Upper lobe of left lung (tissue), 6 donors: Measurements from ENCODE around the gene DYNC1LI1. TPM values are rescaled to one million over a fixed set of nuclear protein-coding genes. Genes with fewer than 3 reads are reported as not detected.

Experiments
- ATAC-seq, 2 donors: fragments of 200-7000 bp; cut with Tn5 transposase; one replicate each; pipeline ENCODE4 v1.9.1; 2022; ENCODE audit warnings: mild to moderate bottlenecking in 2 of 2, moderate library complexity in 2 of 2; ENCODE audit not compliant: low FRiP score in 2 of 2
- DNase-seq, 2 donors: peaks; one replicate each; pipeline ENCODE4 v3.0.0-alpha.2; 2019 to 2020
- H3K27ac ChIP-seq, 4 donors: fragments of 200-600 bp; sonication (generic); one replicate each; pipeline ENCODE4 v1.5.1; 2016 to 2019
- H3K27me3 ChIP-seq, 4 donors: fragments of 200-600 bp; sonication (generic); one replicate each; pipeline ENCODE4 v1.5.1; 2017 to 2019
- H3K36me3 ChIP-seq, 4 donors: fragments of 200-600 bp; sonication (generic); one replicate each; pipeline ENCODE4 v1.5.1; 2016 to 2019
- H3K4me1 ChIP-seq, 4 donors: fragments of 200-600 bp; sonication (generic); one replicate each; pipeline ENCODE4 v1.5.1; 2018 to 2019
- H3K4me3 ChIP-seq, 4 donors: fragments of 200-600 bp; sonication (generic); one replicate each; pipeline ENCODE4 v1.5.1; 2017 to 2019; ENCODE audit warnings: mild to moderate bottlenecking in 2 of 4, moderate library complexity in 1 of 4
- H3K9me3 ChIP-seq, 4 donors: fragments of 200-600 bp; sonication (generic); one replicate each; pipeline ENCODE4 v1.5.1; 2018 to 2019
- EP300 ChIP-seq, 4 donors: sonication (generic); formaldehyde crosslinking; IDR thresholded peaks; one replicate each; pipeline ENCODE4 v1.5.1; 2017; ENCODE audit warnings: antibody characterized with exemption in 4 of 4, control low read depth in 2 of 4
- POLR2A ChIP-seq, 4 donors: fragments of 450-650 bp; IDR thresholded peaks; one replicate each; pipeline ENCODE4 v1.5.1; 2016 to 2017; ENCODE audit warnings: antibody characterized with exemption in 4 of 4, mild to moderate bottlenecking in 2 of 4
- POLR2AphosphoS5 ChIP-seq, 2 donors: sonication (generic); formaldehyde crosslinking; IDR thresholded peaks; one replicate each; pipeline ENCODE4 v1.5.1; 2017; ENCODE audit warnings: antibody characterized with exemption in 2 of 2
- WGBS, 2 donors: methylation state at CpG; one replicate each; pipeline ENCODE4 v1.1.5; 2017 to 2018; 5-methylcytosine and 5-hydroxymethylcytosine counted together
- small RNA-seq, 4 donors: library from RNA; depleted of rRNA; stranded (forward); fragments of <200 nt; gene quantifications; one replicate each; pipeline ENCODE3, GENCODE V24; 2016
- total RNA-seq, 6 donors: library from RNA; depleted of rRNA in 4 of 6; stranded (reverse); fragments of >200 nt in 4 of 6; gene quantifications; one replicate each; pipeline versions ENCODE4 v1.1.0 to v1.2.1, GENCODE V29; 2016 to 2021
- TF ChIP-seq, protein P1 (sequence below), 6 experiments: fragments of 450-650 bp in 4 of 6; fragments of 200-600 bp in 2 of 6; sonication (generic) in 2 of 6; IDR thresholded peaks; one replicate each; pipeline ENCODE4 v1.5.1; 2016 to 2019; ENCODE audit warnings: antibody characterized with exemption in 6 of 6
- donor health status: DM: no; HTN: no; CAD: no; lungs with moderate emphysema.
- donor health status: DM: no; HTN: yes; CAD: no; lungs with severe emphysema.

Gene DYNC1LI1
- total RNA-seq, 6 donors from 2014 or later: 16.8 to 42.0 (median 33.8) TPM

- WGBS, 2 donors: 100% methylated on average over 1 of the region's 1 CpG
- no peak for ATAC-seq
These were observed 90.1 kb downstream of the DYNC1LI1 start for GRCh38 chr3:32480604-32481003.

More at GRCh38 chr3:32480604-32481003, 90.1 kb downstream of the DYNC1LI1 start:
- Histone ChIP-seq H3K27ac (no peak overlapping the region), H3K36me3 (peaks cover 1 to 50% (median 4%) of the 10 kb centered on the region in 4 donors), H3K4me1 (peaks cover 0 to 8% (median 2%) of the 10 kb centered on the region in 4 donors), H3K27me3 (no peaks in the 10 kb centered on the region), H3K9me3 (no peaks in the 10 kb centered on the region), H3K4me3 (no peak overlapping the region)
- DNase-seq: no peak
- TF ChIP-seq EP300 (IDR thresholded peaks at IDR 0.05) (no peak), POLR2AphosphoS5 (IDR thresholded peaks at IDR 0.05) (no peak), POLR2A (IDR thresholded peaks at IDR 0.05) (no peak)
- TF ChIP-seq, protein P1, sequence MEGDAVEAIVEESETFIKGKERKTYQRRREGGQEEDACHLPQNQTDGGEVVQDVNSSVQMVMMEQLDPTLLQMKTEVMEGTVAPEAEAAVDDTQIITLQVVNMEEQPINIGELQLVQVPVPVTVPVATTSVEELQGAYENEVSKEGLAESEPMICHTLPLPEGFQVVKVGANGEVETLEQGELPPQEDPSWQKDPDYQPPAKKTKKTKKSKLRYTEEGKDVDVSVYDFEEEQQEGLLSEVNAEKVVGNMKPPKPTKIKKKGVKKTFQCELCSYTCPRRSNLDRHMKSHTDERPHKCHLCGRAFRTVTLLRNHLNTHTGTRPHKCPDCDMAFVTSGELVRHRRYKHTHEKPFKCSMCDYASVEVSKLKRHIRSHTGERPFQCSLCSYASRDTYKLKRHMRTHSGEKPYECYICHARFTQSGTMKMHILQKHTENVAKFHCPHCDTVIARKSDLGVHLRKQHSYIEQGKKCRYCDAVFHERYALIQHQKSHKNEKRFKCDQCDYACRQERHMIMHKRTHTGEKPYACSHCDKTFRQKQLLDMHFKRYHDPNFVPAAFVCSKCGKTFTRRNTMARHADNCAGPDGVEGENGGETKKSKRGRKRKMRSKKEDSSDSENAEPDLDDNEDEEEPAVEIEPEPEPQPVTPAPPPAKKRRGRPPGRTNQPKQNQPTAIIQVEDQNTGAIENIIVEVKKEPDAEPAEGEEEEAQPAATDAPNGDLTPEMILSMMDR (IDR thresholded peaks at IDR 0.05): no peak

Small RNA genes lying within 50 kb of the gene (small RNA-seq; reads per million reads assigned to genes)
- 0 to 0.57 (median 0) reads per million in 4 donors for gene MIR548AY

Other genes starting within 250 kb of the DYNC1LI1 start
- gene CMTM7, start 179.0 kb downstream of the DYNC1LI1 start, total RNA-seq: 100 to 1,000 TPM in 1 of 6 donors, 10 to 100 TPM in 5; 39.4 to 103 (median 49.7) TPM
- 10 to 100 TPM; 16.8 to 86.0 (median 61.3) TPM for gene CMTM6, start 68.0 kb downstream of the DYNC1LI1 start, total RNA-seq
- gene CNOT10, start 114.3 kb upstream of the DYNC1LI1 start, total RNA-seq: 10 to 100 TPM; 19.1 to 47.1 (median 29.6) TPM
- 1 to 10 TPM; 2.2 to 7.3 (median 3.8) TPM for gene TRIM71, start 247.1 kb upstream of the DYNC1LI1 start, total RNA-seq